ENCODE data around the gene RAB3IL1.

Gene RAB3IL1

DNA sequence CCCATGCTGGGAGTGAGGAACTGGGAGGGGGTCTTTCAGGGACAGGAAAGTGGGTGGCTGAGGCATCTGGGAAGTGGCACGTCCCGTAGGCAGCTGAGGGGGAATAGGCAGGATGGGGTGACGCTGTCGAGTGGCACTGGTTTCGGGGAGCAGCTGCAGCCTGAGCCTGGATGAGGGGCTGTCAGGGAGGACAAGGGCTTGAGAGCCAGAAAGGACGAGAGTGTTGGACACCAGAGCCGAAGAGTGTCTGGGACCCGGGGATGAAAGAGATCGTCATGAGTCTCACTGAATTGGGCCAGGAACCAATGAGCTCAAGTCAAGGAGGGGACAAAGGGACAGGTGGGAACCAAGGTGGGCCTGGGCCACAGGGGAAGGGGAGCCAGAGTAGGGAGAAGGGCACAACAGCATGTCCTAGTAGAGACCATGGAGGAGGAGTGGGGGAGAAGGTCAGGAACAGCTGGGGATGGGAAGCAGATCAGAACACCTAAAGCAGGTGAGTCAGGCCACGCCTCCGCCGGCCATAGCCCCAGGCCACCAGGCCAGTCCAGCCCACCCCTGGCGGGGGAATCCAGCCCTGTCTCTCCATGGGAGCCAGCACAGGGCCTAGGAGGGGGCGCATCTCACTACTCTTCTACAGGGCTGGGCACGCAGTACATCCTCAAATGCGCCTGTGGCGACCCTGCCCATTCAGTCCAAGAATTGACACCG is 4.2 kb downstream of the RAB3IL1 start:
- TF ChIP-seq POLR2AphosphoS5 (IDR thresholded peaks at IDR 0.05; ENCODE audit: borderline replicate concordance, low read depth, low read length) (no peak), EZH2 (IDR thresholded peaks at IDR 0.05) (no peak), FOXP2 (optimal IDR thresholded peaks at IDR 0.05; ENCODE audit: control extremely low read depth, extremely low read length, insufficient read depth) (no peak)
- no peak for DNase-seq (ENCODE audit: low read depth, low spot score)
- H3K4me3 ChIP-seq = no peak overlapping the region
- H3K27ac ChIP-seq = no peak overlapping the region
- H3K9ac ChIP-seq (ENCODE audit: insufficient read length) = no peak overlapping the region
- no peaks in the 10 kb centered on the region for H3K36me3 ChIP-seq (ENCODE audit: insufficient read depth, low read length)
- H3K9me3 ChIP-seq (ENCODE audit: low read depth, low read length) = no peaks in the 10 kb centered on the region

DNA sequence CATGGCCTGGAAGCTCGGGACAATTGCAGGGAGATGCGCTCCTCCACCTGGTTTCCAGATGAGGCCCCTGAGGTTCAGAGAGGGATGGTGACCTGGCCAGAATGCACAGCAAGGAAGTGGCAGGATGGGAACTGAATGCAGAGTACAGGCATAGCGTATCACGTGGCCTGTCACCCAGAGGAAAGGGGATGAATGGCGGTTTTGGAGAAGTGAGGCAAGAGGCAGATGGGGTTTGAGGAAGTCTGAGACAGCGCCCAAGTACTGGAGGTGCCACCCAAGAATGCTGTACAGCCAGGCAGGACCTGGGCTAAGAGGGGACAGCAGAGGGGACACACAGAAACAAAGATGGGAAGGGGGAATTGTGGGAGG is 4.9 kb downstream of the RAB3IL1 start:
- Histone ChIP-seq H3K9me3 (ENCODE audit: low read depth, low read length) (no peaks in the 10 kb centered on the region), H3K27ac (no peak overlapping the region), H3K4me3 (no peak overlapping the region), H3K36me3 (ENCODE audit: insufficient read depth, low read length) (no peaks in the 10 kb centered on the region; the same call in 1 of the 2 replicates), H3K9ac (ENCODE audit: insufficient read length) (no peak overlapping the region)
- DNase-seq (ENCODE audit: low read depth, low spot score) = no peak
- TF ChIP-seq FOXP2 (optimal IDR thresholded peaks at IDR 0.05; ENCODE audit: control extremely low read depth, extremely low read length, insufficient read depth) = no peak
- TF ChIP-seq POLR2AphosphoS5 (IDR thresholded peaks at IDR 0.05; ENCODE audit: borderline replicate concordance, low read depth, low read length) = no peak
- no peak for TF ChIP-seq EZH2 (IDR thresholded peaks at IDR 0.05)

DNA sequence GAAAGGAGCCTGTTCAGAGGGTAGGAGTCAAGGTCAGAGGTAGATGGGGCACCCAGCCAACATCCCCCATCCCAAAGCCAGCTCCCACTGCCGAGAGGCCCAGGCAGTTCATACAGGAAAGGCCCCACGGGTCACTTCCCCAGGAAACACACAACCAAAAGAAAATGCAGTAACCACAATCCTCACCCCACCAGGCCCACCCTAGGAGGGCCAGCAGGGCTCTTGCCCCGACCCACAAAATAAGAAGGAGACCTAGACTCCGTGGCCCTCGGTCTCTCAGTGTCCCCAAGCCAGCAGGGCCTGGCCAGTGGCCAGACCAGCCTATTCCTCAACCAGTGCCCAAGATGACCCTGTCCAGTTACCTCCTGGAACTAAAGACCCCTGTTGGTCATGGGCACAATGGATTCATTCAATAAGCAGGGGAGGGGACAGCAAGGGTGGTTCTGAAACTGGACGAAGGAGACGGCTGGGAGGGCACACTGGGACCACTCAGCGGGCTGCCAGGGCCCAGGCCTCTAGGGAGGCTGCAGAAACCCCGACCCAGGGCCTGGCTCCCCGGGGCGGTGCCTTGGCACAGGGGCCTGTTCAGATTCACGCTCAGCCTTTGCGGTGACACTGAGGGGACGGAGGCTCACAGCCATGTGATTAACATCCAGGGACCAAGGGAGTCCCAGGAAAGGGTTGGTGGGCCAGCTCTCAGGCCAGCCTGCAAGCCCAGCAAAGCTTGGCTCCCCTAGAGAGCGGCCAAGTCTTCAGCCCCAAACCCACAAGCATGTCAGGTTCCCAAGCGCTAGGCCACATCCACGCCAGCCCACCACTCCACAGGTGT is 5.5 kb downstream of the RAB3IL1 start:
- H3K4me3 ChIP-seq = no peak overlapping the region
- no peak for DNase-seq (ENCODE audit: low read depth, low spot score)
- H3K36me3 ChIP-seq (ENCODE audit: insufficient read depth, low read length) = no peaks in the 10 kb centered on the region; the same call in 1 of the 2 replicates
- H3K27ac ChIP-seq = no peak overlapping the region
- TF ChIP-seq POLR2AphosphoS5 (IDR thresholded peaks at IDR 0.05; ENCODE audit: borderline replicate concordance, low read depth, low read length) = no peak
- no peak for TF ChIP-seq EZH2 (IDR thresholded peaks at IDR 0.05)
- TF ChIP-seq FOXP2 (optimal IDR thresholded peaks at IDR 0.05; ENCODE audit: control extremely low read depth, extremely low read length, insufficient read depth) = no peak
- no peak overlapping the region for H3K9ac ChIP-seq (ENCODE audit: insufficient read length)
- H3K9me3 ChIP-seq (ENCODE audit: low read depth, low read length) = no peaks in the 10 kb centered on the region

DNA sequence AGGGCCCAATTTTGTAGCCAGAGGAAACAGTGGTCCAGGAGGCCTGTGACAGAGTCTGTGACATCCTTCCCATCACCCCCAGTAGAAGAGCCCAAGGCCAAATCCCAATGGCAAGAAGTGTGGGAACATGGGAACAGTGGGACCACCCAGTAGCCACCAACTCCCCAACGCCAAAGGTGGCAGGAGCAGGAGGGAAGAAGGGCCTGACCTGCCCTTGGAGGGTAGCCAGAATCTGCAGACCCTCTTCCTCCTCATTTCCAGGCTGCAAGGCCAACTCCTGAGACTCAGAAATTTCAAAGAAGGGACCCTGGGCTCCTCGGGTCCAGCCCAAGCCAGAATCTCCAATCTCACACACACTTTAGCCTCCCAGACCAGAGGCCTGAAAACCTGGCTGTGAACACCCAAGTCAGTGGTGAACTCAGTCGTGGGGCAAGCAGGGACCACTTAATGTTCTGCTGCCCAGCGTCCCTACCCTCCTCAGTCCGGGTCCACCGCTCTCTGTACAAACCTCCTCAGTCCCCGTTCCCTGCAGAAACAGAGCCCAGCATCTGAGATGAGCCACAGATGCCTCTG is 6.2 kb downstream of the RAB3IL1 start:
- no peak overlapping the region for H3K4me3 ChIP-seq
- H3K27ac ChIP-seq = no peak overlapping the region
- no peaks in the 10 kb centered on the region; the same call in 1 of the 2 replicates for H3K36me3 ChIP-seq (ENCODE audit: insufficient read depth, low read length)
- H3K9me3 ChIP-seq (ENCODE audit: low read depth, low read length) = no peaks in the 10 kb centered on the region
- TF ChIP-seq EZH2 (IDR thresholded peaks at IDR 0.05) (no peak), POLR2AphosphoS5 (IDR thresholded peaks at IDR 0.05; ENCODE audit: borderline replicate concordance, low read depth, low read length) (no peak), FOXP2 (optimal IDR thresholded peaks at IDR 0.05; ENCODE audit: control extremely low read depth, extremely low read length, insufficient read depth) (no peak)
- no peak overlapping the region for H3K9ac ChIP-seq (ENCODE audit: insufficient read length)
- no peak for DNase-seq (ENCODE audit: low read depth, low spot score)

DNA sequence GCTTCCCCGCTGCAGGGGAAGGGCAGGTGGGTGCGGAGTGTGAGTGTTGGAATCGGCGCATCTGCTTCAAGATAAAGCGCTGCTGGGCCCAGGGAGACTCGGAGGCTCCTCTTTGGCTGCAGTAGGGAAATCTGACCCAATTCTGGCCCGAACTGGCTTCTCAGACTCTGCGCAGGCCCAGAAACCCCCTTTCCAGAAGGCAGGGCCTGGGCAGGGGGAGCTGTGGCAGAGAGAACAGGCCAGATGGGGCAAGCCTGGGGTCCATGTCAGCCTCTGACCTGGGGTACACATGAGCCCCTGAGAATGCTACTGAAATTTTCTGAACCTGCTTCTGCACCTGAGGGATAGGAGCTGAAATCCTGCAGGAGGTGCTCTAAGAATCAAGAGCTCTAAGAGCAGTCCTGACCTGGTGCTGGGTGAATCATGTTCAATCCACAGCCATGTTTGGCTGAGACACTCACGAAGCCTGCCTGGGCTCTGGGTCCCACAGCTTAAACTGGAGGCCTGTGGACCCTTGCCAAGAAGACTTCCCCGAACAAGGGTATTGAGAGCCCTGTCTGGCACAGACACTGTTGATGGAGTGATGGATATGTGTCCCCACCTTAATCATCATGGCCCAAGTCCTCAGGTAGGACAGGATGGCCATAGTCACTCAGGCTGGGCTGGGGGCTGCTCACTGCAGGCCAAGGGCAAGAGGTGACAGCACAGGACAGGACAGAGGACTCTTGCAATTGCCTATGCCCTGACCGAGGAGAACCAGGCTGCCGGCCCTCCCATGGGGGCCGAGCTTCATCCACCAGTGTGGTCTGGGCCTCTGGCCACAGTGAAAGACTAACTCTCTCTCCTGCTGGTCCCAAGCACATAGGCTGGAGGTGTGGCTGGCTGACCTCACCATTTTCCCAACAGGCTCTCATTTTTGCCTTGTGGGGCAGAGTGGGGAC is 6.9 kb downstream of the RAB3IL1 start:
- no peak overlapping the region for H3K4me3 ChIP-seq
- H3K9me3 ChIP-seq (ENCODE audit: low read depth, low read length) = no peaks in the 10 kb centered on the region
- TF ChIP-seq POLR2AphosphoS5 (IDR thresholded peaks at IDR 0.05; ENCODE audit: borderline replicate concordance, low read depth, low read length) = no peak
- TF ChIP-seq EZH2 (IDR thresholded peaks at IDR 0.05) = no peak
- TF ChIP-seq FOXP2 (optimal IDR thresholded peaks at IDR 0.05; ENCODE audit: control extremely low read depth, extremely low read length, insufficient read depth) = no peak
- no peak for DNase-seq (ENCODE audit: low read depth, low spot score)
- no peaks in the 10 kb centered on the region; the same call in 1 of the 2 replicates for H3K36me3 ChIP-seq (ENCODE audit: insufficient read depth, low read length)
- H3K27ac ChIP-seq = no peak overlapping the region
- H3K9ac ChIP-seq (ENCODE audit: insufficient read length) = no peak overlapping the region

DNA sequence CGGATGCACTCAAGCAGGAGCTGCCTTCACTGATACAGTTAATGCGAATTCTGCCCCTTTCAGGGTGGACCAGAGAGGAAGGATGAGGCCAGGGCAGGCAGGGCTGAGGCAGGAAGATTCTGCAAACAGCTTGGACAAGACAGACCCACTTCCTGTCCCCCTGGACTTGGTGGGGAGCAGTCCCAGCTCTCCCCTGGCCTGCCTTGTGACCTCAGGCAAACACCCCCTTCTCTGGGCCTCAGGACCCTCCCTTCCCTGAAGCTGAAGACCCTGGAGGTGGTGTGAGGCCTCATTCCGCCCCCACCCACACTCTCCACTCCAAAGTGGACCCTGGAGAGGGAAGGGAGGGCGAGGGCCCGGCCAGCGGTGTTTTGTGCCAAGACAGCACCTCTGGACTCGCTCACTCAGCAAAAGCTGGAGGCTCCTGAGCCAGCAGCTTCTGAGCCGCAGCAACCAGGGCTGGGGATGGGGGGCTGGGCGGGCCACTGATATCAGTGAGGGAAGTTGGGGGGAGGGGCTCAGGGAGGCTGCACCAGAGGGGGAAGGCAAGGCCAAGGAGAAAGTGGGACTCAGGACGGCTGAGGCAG is 8.5 kb downstream of the RAB3IL1 start:
- no peak overlapping the region for H3K9ac ChIP-seq (ENCODE audit: insufficient read length)
- no peak for TF ChIP-seq FOXP2 (optimal IDR thresholded peaks at IDR 0.05; ENCODE audit: control extremely low read depth, extremely low read length, insufficient read depth)
- H3K36me3 ChIP-seq (ENCODE audit: insufficient read depth, low read length) = no peaks in the 10 kb centered on the region; the same call in 1 of the 2 replicates
- DNase-seq (ENCODE audit: low read depth, low spot score) = no peak
- no peaks in the 10 kb centered on the region for H3K9me3 ChIP-seq (ENCODE audit: low read depth, low read length)
- no peak overlapping the region for H3K27ac ChIP-seq
- H3K4me3 ChIP-seq = no peak overlapping the region

DNA sequence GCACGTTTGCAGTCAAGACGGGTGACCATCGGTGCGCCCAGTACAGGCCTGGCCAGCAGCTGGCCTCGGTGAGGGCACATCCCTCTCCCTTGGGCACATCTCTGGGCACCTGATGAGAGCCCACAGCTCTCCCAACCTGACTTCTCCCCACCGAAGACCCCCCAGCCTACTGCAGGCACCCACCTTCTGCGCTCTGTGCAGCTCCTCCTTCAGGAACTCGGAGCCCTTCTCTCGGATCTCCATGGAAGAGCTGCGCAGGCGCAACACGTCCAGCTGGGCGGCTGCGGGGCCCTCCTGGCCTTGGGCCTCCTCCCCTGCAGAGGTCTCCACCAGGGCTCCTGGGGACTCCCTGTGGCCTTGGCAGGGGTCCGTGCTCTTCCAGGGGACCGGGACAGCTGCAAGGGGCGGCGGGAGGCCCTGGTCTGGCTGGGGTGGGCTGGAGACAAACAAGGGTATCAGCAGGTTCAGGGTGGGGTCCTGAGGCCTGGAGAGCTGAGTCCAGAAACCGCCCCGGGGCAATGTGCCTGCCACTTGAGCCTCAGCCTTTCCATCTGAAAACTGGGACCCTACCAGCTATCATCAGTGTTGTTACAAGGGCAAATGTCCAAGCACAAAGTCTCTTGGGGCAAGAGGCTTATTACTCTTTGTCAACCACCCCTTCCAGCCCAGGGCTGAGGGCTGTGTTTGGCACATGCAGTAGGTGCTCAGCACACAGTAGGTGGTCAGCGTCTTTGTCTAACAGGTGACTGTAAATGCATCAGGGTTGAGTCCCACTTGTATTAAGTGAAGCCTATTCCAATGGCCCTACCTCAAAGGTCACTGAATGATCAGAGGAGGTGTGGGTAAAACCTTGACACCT is 9.3 kb downstream of the RAB3IL1 start:
- TF ChIP-seq EZH2 (IDR thresholded peaks at IDR 0.05) (no peak), POLR2AphosphoS5 (IDR thresholded peaks at IDR 0.05; ENCODE audit: borderline replicate concordance, low read depth, low read length) (no peak)
- H3K9me3 ChIP-seq (ENCODE audit: low read depth, low read length) = no peaks in the 10 kb centered on the region
- H3K27ac ChIP-seq = no peak overlapping the region
- H3K4me3 ChIP-seq = no peak overlapping the region
- no peaks in the 10 kb centered on the region; the same call in 1 of the 2 replicates for H3K36me3 ChIP-seq (ENCODE audit: insufficient read depth, low read length)
- no peak for DNase-seq (ENCODE audit: low read depth, low spot score)
- H3K9ac ChIP-seq (ENCODE audit: insufficient read length) = no peak overlapping the region

Data from SK-N-MC (cell line).